ENCODE data around the gene ZNF324B.
"Not testable (repeated sequence)": the region's sequence is repeated elsewhere in the genome, so short reads cannot be mapped to it uniquely, and the experiment has no call there.

The ZNF324B gene

DNA sequence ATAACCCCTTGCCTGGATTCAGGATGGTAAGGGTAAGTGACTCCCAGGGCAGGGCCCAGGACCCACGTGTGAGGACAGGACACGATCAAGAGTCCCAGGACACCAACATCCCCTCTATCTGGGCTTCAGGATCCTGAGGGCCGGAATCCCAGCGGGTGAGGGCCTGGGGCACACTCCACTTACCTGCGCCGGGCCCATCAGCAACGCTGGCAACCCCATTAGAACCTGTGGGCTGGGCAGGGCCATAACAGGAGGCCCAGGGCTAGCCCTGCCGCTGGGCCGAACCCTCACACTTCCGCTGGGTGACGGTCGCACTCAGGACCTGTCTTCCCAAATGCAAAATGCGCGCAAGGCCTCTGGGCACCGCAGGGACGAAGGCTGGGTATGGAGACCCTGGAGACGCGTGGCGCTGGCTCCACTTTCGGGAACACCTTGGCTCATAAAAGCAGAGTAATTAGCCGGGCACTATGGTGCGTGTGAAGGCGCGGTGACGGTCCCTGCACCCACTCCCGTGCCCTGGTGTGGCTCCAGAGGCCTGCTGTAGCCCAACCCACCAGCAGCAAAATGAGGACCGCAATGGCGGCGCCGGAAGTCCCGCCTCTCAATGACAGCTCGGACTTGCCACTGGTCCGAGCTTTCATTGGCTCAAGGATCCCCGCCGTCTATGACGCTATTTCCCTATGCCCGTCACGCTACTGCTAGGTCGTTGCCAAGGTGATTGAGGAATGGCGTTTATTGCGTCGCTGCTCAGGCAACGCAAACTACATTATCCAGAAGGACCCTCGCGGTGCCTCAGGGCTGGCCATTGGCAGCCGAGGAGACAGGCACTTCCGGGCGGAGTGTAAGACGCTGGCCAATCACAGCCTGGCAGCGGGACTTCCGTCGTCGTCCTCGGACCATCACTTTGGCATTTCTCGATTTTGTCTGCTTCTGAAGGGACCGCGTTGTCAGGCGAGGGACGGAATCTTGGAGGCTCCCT lies 11.6 kb upstream of the ZNF324B start, which contains the start of gene ZNF132:
ZNF132 (minus strand) TSS at position 578 of the 979 bp plus-strand sequence; CDS start at position 246, 332 bp downstream.
- peak; percentile 93 for DNase-seq
- Mint-ChIP-seq H3K36me3 (ENCODE audit: low read depth) (peaks cover 54% of the 10 kb centered on the region), H3K9me3 (peaks cover 50% of the 10 kb centered on the region)

DNA sequence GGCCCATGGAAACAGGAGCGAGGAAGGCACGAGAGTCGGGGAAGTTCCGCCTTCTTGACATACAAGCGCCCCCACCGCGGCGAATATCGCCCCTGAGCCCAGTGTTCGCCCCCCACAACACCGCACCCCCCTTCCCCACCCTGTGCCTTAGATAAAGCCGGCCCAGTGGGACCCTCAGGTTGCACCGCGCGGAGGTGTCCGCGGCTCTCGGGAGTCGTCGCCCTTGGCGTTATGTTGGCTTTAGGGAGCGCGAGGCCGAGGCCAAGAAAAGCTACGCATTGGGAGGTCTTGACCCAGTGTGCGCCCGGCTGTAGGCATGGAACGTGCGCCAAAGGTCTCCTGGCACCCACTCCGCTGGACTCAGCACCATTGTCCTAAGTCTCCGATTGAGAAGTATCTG lies 10.9 kb upstream of the ZNF324B start:
- DNase-seq = no peak
- H3K4me3 Mint-ChIP-seq = peak overlapping the region; percentile 87
- peaks cover 47% of the 10 kb centered on the region for H3K36me3 Mint-ChIP-seq (ENCODE audit: low read depth)
- no peaks in the 10 kb centered on the region for H3K27me3 Mint-ChIP-seq
- H3K4me1 Mint-ChIP-seq (ENCODE audit: low read depth) = peaks cover 30% of the 10 kb centered on the region
- peak overlapping the region; percentile 96 for H3K27ac Mint-ChIP-seq
- H3K9me3 Mint-ChIP-seq = peaks cover 43% of the 10 kb centered on the region

More for the DNA sequence above, 11.6 kb upstream of the ZNF324B start, which contains the start of gene ZNF132:
- H3K4me3 Mint-ChIP-seq = peak within 1 kb of the TSS; percentile 87
- H3K27ac Mint-ChIP-seq = peak within 1 kb of the TSS; percentile 96
- no peaks in the 10 kb centered on the region for H3K27me3 Mint-ChIP-seq
- H3K4me1 Mint-ChIP-seq (ENCODE audit: low read depth) = peaks cover 30% of the 10 kb centered on the region

- not testable (repeated sequence) for H3K27ac Mint-ChIP-seq, H3K4me3 Mint-ChIP-seq, DNase-seq
- Mint-ChIP-seq H3K27me3 (peaks cover 17% of the 10 kb centered on the region), H3K4me1 (ENCODE audit: low read depth) (peaks cover 29% of the 10 kb centered on the region), H3K36me3 (ENCODE audit: low read depth) (peaks cover 23% of the 10 kb centered on the region), H3K9me3 (peaks cover 35% of the 10 kb centered on the region)
Measured at GRCh38 chr19:58442986-58443385, 8.4 kb upstream of the ZNF324B start.

DNA sequence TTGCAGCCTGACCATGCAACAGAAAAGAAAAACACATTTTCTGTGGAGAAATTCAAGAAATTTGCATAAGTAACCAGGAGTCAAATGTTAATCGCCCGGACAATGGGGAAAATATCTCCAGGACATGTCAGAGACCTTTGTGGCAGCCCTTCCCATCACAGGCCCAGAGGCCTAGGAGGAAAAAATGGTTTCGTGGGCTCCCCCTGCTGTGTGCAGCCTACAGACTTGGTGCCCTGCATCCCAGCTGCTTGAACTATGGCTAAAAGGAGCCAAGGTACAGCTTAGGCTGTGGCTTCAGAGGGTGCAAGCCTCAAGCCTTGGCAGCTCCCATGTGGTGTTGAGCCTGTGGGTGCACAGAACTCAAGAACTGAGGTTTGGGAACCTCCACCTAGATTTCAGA lies 2.6 kb upstream of the ZNF324B start:
- peaks cover 11% of the 10 kb centered on the region for H3K36me3 Mint-ChIP-seq (ENCODE audit: low read depth)
- peaks cover 38% of the 10 kb centered on the region for H3K27me3 Mint-ChIP-seq
- DNase-seq, H3K4me3 Mint-ChIP-seq, H3K27ac Mint-ChIP-seq: not testable (repeated sequence)
- peaks cover 31% of the 10 kb centered on the region for H3K4me1 Mint-ChIP-seq (ENCODE audit: low read depth)
- peaks cover 26% of the 10 kb centered on the region for H3K9me3 Mint-ChIP-seq

DNA sequence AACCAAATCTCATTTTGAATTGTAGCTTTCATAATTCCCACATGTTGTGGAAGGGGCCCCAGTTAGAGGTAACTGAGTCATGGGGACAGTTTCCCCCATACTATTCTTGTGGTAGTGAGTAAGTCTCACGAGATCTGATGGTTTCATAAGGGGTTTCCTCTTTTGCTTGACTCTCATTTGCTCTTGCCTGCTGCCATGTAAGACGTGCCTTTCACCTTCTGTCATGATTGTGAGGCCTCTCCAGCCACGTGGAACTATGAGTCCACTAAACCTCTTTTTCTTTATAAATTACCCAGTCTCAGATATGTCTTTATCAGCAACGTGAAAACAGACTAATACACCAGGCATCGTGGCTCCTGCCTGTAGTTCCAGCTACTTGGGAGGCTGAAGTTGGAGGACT lies 1.4 kb upstream of the ZNF324B start:
- not testable (repeated sequence) for H3K27ac Mint-ChIP-seq, H3K4me3 Mint-ChIP-seq, DNase-seq
- Mint-ChIP-seq H3K36me3 (ENCODE audit: low read depth) (peaks cover 22% of the 10 kb centered on the region), H3K4me1 (ENCODE audit: low read depth) (peaks cover 31% of the 10 kb centered on the region), H3K9me3 (peaks cover 24% of the 10 kb centered on the region), H3K27me3 (peaks cover 38% of the 10 kb centered on the region)

- Mint-ChIP-seq H3K27me3 (peaks cover 38% of the 10 kb centered on the region), H3K36me3 (ENCODE audit: low read depth) (peaks cover 28% of the 10 kb centered on the region), H3K4me1 (ENCODE audit: low read depth) (peaks cover 31% of the 10 kb centered on the region), H3K27ac (peak overlapping the region; percentile 69), H3K4me3 (peak overlapping the region; percentile 84), H3K9me3 (peaks cover 24% of the 10 kb centered on the region)
- DNase-seq = no peak
Measured at GRCh38 chr19:58450856-58451357, 515 bp upstream of the ZNF324B start.

- Mint-ChIP-seq H3K4me1 (ENCODE audit: low read depth) (peaks cover 31% of the 10 kb centered on the region), H3K36me3 (ENCODE audit: low read depth) (peaks cover 52% of the 10 kb centered on the region), H3K4me3 (no peak overlapping the region), H3K27me3 (peaks cover 17% of the 10 kb centered on the region), H3K9me3 (peaks cover 16% of the 10 kb centered on the region), H3K27ac (no peak overlapping the region)
- DNase-seq = no peak
Measured at GRCh38 chr19:58453743-58454142, 2.3 kb downstream of the ZNF324B start.

- no peak overlapping the region for H3K4me3 Mint-ChIP-seq
- peaks cover 55% of the 10 kb centered on the region for H3K36me3 Mint-ChIP-seq (ENCODE audit: low read depth)
- no peak for DNase-seq
- H3K9me3 Mint-ChIP-seq = peaks cover 7% of the 10 kb centered on the region
- no peak overlapping the region for H3K27ac Mint-ChIP-seq
- peaks cover 8% of the 10 kb centered on the region for H3K27me3 Mint-ChIP-seq
- H3K4me1 Mint-ChIP-seq (ENCODE audit: low read depth) = peaks cover 27% of the 10 kb centered on the region
Measured at GRCh38 chr19:58455306-58455705, 3.9 kb downstream of the ZNF324B start.

DNA sequence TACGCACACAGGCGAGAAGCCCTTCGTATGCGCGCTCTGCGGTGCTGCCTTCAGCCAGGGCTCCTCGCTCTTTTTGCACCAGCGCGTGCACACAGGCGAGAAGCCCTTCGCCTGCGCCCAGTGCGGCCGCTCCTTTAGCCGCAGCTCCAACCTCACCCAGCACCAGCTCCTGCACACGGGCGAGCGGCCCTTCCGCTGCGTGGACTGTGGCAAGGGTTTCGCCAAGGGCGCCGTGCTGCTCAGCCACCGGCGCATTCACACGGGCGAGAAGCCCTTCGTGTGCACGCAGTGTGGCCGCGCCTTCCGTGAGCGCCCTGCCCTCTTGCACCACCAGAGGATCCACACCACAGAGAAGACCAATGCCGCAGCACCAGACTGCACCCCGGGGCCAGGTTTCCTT lies 4.7 kb downstream of the ZNF324B start:
- DNase-seq = no peak
- Mint-ChIP-seq H3K36me3 (ENCODE audit: low read depth) (peaks cover 56% of the 10 kb centered on the region), H3K9me3 (peaks cover 2% of the 10 kb centered on the region), H3K4me3 (no peak overlapping the region), H3K27ac (no peak overlapping the region), H3K27me3 (peaks cover 2% of the 10 kb centered on the region), H3K4me1 (ENCODE audit: low read depth) (peaks cover 20% of the 10 kb centered on the region)

- Mint-ChIP-seq H3K27ac (no peak overlapping the region), H3K4me1 (ENCODE audit: low read depth) (peaks cover 6% of the 10 kb centered on the region), H3K9me3 (no peaks in the 10 kb centered on the region), H3K36me3 (ENCODE audit: low read depth) (peaks cover 38% of the 10 kb centered on the region), H3K27me3 (no peaks in the 10 kb centered on the region), H3K4me3 (no peak overlapping the region)
- no peak for DNase-seq
Measured at GRCh38 chr19:58460039-58460438, 8.6 kb downstream of the ZNF324B start.

DNA sequence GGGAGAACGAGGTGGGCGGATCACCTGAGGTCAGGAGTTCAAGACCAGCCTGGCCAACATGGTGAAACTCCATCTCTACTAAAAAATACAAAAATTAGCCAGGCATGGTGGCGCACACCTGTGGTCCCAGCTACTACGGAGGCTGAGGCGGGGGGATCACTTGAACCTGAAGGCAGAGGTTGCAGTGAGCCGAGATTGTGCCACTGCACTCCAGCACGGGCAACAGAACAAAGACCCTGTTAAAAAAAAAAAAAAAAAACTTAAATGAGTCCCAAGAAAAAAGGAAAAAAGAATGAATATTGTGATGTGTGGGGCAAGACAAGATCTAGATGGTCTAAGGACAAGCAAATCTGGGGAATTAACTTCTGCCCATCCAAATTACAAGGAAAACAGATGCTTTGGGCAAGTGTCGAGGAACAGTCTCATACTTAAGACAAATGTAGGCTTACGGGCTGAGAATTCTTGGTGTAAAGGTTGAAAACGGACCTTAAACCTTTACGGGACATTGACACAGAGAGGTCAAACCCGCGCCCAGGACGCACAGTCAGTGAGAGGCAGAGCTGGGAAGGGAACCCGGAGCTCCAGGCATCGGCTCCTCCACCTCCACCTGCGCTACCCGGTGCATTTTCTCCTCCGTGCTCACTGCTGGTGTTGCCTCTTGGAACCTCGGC lies 14.8 kb downstream of the ZNF324B start:
- H3K36me3 Mint-ChIP-seq (ENCODE audit: low read depth) = peaks cover 35% of the 10 kb centered on the region
- H3K27me3 Mint-ChIP-seq = peaks cover 3% of the 10 kb centered on the region
- no peak for DNase-seq
- H3K4me3 Mint-ChIP-seq = peak overlapping the region; percentile 90
- H3K9me3 Mint-ChIP-seq = no peaks in the 10 kb centered on the region
- peak overlapping the region; percentile 79 for H3K27ac Mint-ChIP-seq
- peaks cover 27% of the 10 kb centered on the region for H3K4me1 Mint-ChIP-seq (ENCODE audit: low read depth)

GRCh38 chr19:58466760-58467589 lies 15.6 kb downstream of the ZNF324B start, which contains the start of gene ZNF324:
ZNF324 (plus strand) TSS chr19:58467080; CDS start chr19:58469186, 2,106 bp downstream.
- peaks cover 40% of the 10 kb centered on the region for H3K36me3 Mint-ChIP-seq (ENCODE audit: low read depth)
- no peaks in the 10 kb centered on the region for H3K9me3 Mint-ChIP-seq
- peaks cover 27% of the 10 kb centered on the region for H3K4me1 Mint-ChIP-seq (ENCODE audit: low read depth)
- peaks cover 3% of the 10 kb centered on the region for H3K27me3 Mint-ChIP-seq
- H3K4me3 Mint-ChIP-seq = peak within 1 kb of the TSS; percentile 90
- peak; percentile 98 for DNase-seq
- H3K27ac Mint-ChIP-seq = peak within 1 kb of the TSS; percentile 79

- H3K27me3 Mint-ChIP-seq = peaks cover 3% of the 10 kb centered on the region
- peaks cover 53% of the 10 kb centered on the region for H3K36me3 Mint-ChIP-seq (ENCODE audit: low read depth)
- H3K4me3 Mint-ChIP-seq = peak overlapping the region; percentile 90
- H3K4me1 Mint-ChIP-seq (ENCODE audit: low read depth) = peaks cover 28% of the 10 kb centered on the region
- no peaks in the 10 kb centered on the region for H3K9me3 Mint-ChIP-seq
- H3K27ac Mint-ChIP-seq = peak overlapping the region; percentile 79
- no peak for DNase-seq
Measured at GRCh38 chr19:58468216-58468839, 16.9 kb downstream of the ZNF324B start.

All from activated T-cell treated with anti-CD3 and anti-CD28 coated beads, Interleukin-2, amount 50 U/mL, for 24 hours (primary cell).